ENCODE results near the gene MS4A4A. TPM values are rescaled to one million over a fixed set of nuclear protein-coding genes. Genes with fewer than 3 reads are reported as not detected.

MS4A4A gene
- total and polyA plus RNA-seq, 2 of the 8 experiments (the other 6 are each of a cell fraction or from before 2014, with no cell fraction given), result not detected

DNA sequence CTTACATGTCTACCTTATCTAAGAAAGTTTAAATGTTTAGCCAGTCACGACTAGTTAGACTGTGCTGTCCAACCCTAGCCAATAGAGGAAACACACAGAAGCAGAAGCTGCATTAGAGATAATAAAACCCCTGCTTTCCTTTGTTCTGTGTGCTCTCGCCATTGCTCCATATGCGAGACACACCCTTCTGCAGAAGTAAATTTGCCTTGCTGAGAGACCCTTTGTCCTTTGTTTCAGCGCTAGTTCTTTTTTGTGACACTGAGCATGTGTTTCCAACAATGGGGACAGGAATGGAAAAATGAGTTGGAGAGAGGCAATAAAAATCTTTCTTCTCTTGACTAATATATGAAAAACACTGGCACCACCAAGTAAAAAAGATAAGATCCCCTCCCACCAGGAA lies 19.5 kb upstream of the MS4A4A start:
- POLR2A ChIA-PET (ENCODE audit: partially characterized antibody), result no interaction called here
- 85% methylated on average over 4 of the region's 4 CpGs; no CpG with 5 or more reads in 1 of the 2 experiments for WGBS, 2 experiments (ENCODE audit: extremely low coverage in 1 of 2, insufficient coverage in 1 of 2, insufficient read length in 1 of 2, insufficient replicate concordance in 2 of 2, low coverage in 1 of 2, low lambda C conversion rate in 2 of 2, missing lambda C conversion rate in 1 of 2)

More for the DNA sequence above, 19.5 kb upstream of the MS4A4A start:
- Histone ChIP-seq H3K23ac (ENCODE audit: insufficient read length) (no peak overlapping the region), H3K79me2 (ENCODE audit: control insufficient read depth in 1 of 2, insufficient read depth in 2 of 2, low read length in 2 of 2) (no peaks in the 10 kb centered on the region; a peak in 1 of 4 replicates), H3K4ac (replicated peaks; ENCODE audit: insufficient read length, low read depth, low read length) (no peak overlapping the region), H3K9me3 (ENCODE audit: insufficient read depth in 2 of 2, low read depth in 1 of 2, low read length in 1 of 2) (no peaks in the 10 kb centered on the region), H4K8ac (ENCODE audit: extremely low read depth, insufficient read depth, low read length) (no peak overlapping the region), H3K23me2 (ENCODE audit: low read depth, low read length) (no peaks in the 10 kb centered on the region), H3K4me3 (ENCODE audit: extremely low read depth in 1 of 4, insufficient read depth in 2 of 4, low read depth in 3 of 4, low read length in 4 of 4) (no peak overlapping the region), H3K79me1 (ENCODE audit: low read depth, low read length) (no peaks in the 10 kb centered on the region), H2BK20ac (ENCODE audit: low read length) (0 out of 2 replicates have a peak overlapping the region, but pooled peaks have one; percentile 75), H2AFZ (ENCODE audit: low read length) (peak overlapping the region; percentile 61; the same call in 1 of the 2 replicates), H3K9ac (replicated peaks in 1 of 4; ENCODE audit: extremely low read depth in 1 of 4, low read depth in 3 of 4, low read length in 3 of 4) (no peak overlapping the region), H2AK5ac (ENCODE audit: low read depth, low read length) (no peak overlapping the region), H3K56ac (replicated peaks; ENCODE audit: insufficient read length, low read depth, low read length) (no peak overlapping the region), H2BK12ac (ENCODE audit: low read depth, low read length) (no peak overlapping the region), H2BK15ac (ENCODE audit: low read length) (no peak overlapping the region), H3K4me2 (ENCODE audit: insufficient read depth in 1 of 2, low read depth in 2 of 2, low read length in 2 of 2) (no peak overlapping the region), H3K36me3 (ENCODE audit: control insufficient read depth in 2 of 4, insufficient read depth in 4 of 4, low read length in 3 of 4) (no peaks in the 10 kb centered on the region), H3K18ac (ENCODE audit: extremely low read depth, low read length) (no peak overlapping the region), H3K4me1 (replicated peaks in 1 of 4; ENCODE audit: control insufficient read depth in 3 of 4, insufficient read depth in 4 of 4, low read length in 3 of 4) (peaks cover 0 to 3% (median 0%) of the 10 kb centered on the region in 4 experiments; a peak in 1 of 7 replicates), H3K27ac (ENCODE audit: low read depth, low read length) (no peak overlapping the region), H4K91ac (replicated peaks; ENCODE audit: insufficient read length, low read length) (no peak overlapping the region), H4K5ac (ENCODE audit: insufficient read length, low read depth, low read length) (no peak overlapping the region), H4K20me1 (replicated peaks in 1 of 2; ENCODE audit: control insufficient read depth in 1 of 2, insufficient read depth in 2 of 2, low read length in 2 of 2) (no peaks in the 10 kb centered on the region), H2BK120ac (replicated peaks; ENCODE audit: low read depth, low read length) (no peak overlapping the region), H3K14ac (ENCODE audit: insufficient read length) (no peak overlapping the region), H2BK5ac (ENCODE audit: low read depth, low read length) (no peak overlapping the region), H3K27me3 (replicated peaks in 1 of 4; ENCODE audit: control insufficient read depth in 3 of 4, extremely low read depth in 1 of 4, insufficient read depth in 3 of 4, low read length in 3 of 4) (no peaks in the 10 kb centered on the region)
- TF ChIP-seq BRCA1 (IDR thresholded peaks at IDR 0.05; ENCODE audit: low read depth, low read length) (no peak), RAD21 (IDR thresholded peaks at IDR 0.05 in 1 of 2, conservative IDR thresholded peaks at IDR 0.05 in 1 of 2; ENCODE audit: low read depth in 2 of 2, low read length in 2 of 2) (no peak)
- DNase-seq (ENCODE audit: low read depth in 1 of 2, low spot score in 2 of 2), result no peak
- CTCF ChIA-PET (ENCODE audit: partially characterized antibody), result no interaction called here
- no peak for FAIRE-seq
